Osteoblast (primary cell): Measurements from ENCODE around the gene ADRM1. TPM values are rescaled to one million over a fixed set of nuclear protein-coding genes. Genes with fewer than 3 reads are reported as not detected.

Experiments
- DNase-seq: peaks from one replicate; pipeline ENCODE4 v3.0.0; 2011; ENCODE audit warnings: low spot score, mixed read lengths; ENCODE audit not compliant: insufficient read length; ENCODE audit errors: missing footprints
- H2AFZ ChIP-seq: 2 replicates; pipeline ENCODE4 v1.6.0; 2011; ENCODE audit warnings: mild to moderate bottlenecking, low read length
- H3K27ac ChIP-seq: 2 replicates; pipeline ENCODE4 v1.5.1; 2011; ENCODE audit warnings: mild to moderate bottlenecking, low read depth, low read length, moderate library complexity
- H3K27me3 ChIP-seq: 2 replicates; pipeline ENCODE4 v1.6.0; 2012; ENCODE audit warnings: mild to moderate bottlenecking, control low read depth, inconsistent platforms, low read length, moderate library complexity; ENCODE audit not compliant: insufficient read depth
- H3K36me3 ChIP-seq: 2 replicates; pipeline ENCODE4 v1.5.1; 2011; ENCODE audit warnings: mild to moderate bottlenecking, low read length, control low read depth, moderate library complexity; ENCODE audit not compliant: insufficient read depth
- H3K4me1 ChIP-seq: 2 replicates; pipeline ENCODE4 v1.5.1; 2011; ENCODE audit warnings: mild to moderate bottlenecking, low read length, control low read depth, moderate library complexity; ENCODE audit not compliant: insufficient read depth
- H3K4me2 ChIP-seq: 2 replicates; pipeline ENCODE4 v1.6.0; 2011; ENCODE audit warnings: mild to moderate bottlenecking, low read length; ENCODE audit not compliant: insufficient read depth
- H3K4me3 ChIP-seq: fragments of 200-600 bp; sonication (generic); 3 replicates; pipeline ENCODE4 v1.5.1; 2012; ENCODE audit warnings: mild to moderate bottlenecking, low read length, inconsistent platforms; ENCODE audit not compliant: insufficient read depth
- H3K79me2 ChIP-seq: 2 replicates; pipeline ENCODE4 v1.6.0; 2012; ENCODE audit warnings: mild to moderate bottlenecking, low read length, control low read depth, inconsistent platforms; ENCODE audit not compliant: insufficient read depth
- H3K9me3 ChIP-seq: 2 replicates; pipeline ENCODE4 v1.5.1; 2011; ENCODE audit warnings: low read depth, low read length, control low read depth
- H4K20me1 ChIP-seq: 2 replicates; pipeline ENCODE4 v1.6.0; 2012; ENCODE audit warnings: mild to moderate bottlenecking, low read length, control low read depth; ENCODE audit not compliant: insufficient read depth
- total RNA-seq: library from RNA; depleted of rRNA; stranded (reverse); fragments of >200 nt; gene quantifications from 2 replicates; pipeline ENCODE4 v1.2.3, GENCODE V29; 2012
- TF ChIP-seq, protein P1 (sequence below): IDR thresholded peaks from 2 replicates; pipeline ENCODE4 v1.5.1; 2011; ENCODE audit warnings: mild to moderate bottlenecking, low read depth, low read length, moderate library complexity; ENCODE audit errors: extremely low read depth

Gene ADRM1
- total RNA-seq, 1 donor: 103 TPM

DNA sequence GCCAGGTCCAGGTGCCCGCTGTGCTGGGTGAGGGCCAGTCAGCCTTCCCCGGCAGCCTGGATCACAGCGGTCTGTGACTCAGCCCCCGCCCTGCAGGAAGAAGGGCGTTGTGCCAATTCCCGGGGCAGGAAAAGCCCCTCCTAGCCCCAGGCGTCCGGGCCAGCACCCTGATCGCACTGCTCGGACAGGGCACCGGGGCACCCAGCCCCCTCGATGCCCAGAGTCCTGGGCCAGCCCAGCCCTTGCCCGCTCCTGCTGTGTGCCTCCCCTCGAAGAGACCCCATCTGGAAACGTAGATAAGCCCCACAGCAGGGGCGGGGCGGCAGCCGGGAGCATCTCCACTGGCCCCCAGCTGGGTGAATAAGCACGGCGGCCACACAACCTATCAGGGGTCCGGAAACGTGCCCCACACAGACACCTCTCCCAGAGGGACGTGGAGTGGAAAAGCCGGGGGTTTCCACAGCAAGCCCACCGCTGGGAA lies 54.4 kb downstream of the ADRM1 start:
- DNase-seq: peak; percentile 99
- Histone ChIP-seq H3K27me3 (no peaks in the 10 kb centered on the region), H3K27ac (no peak overlapping the region), H3K4me3 (no peak overlapping the region), H3K4me1 (peaks cover 34% of the 10 kb centered on the region), H4K20me1 (no peaks in the 10 kb centered on the region), H2AFZ (no peak overlapping the region), H3K4me2 (peak overlapping the region; percentile 67), H3K9me3 (no peaks in the 10 kb centered on the region), H3K79me2 (no peaks in the 10 kb centered on the region), H3K36me3 (no peaks in the 10 kb centered on the region)
- TF ChIP-seq, protein P1, sequence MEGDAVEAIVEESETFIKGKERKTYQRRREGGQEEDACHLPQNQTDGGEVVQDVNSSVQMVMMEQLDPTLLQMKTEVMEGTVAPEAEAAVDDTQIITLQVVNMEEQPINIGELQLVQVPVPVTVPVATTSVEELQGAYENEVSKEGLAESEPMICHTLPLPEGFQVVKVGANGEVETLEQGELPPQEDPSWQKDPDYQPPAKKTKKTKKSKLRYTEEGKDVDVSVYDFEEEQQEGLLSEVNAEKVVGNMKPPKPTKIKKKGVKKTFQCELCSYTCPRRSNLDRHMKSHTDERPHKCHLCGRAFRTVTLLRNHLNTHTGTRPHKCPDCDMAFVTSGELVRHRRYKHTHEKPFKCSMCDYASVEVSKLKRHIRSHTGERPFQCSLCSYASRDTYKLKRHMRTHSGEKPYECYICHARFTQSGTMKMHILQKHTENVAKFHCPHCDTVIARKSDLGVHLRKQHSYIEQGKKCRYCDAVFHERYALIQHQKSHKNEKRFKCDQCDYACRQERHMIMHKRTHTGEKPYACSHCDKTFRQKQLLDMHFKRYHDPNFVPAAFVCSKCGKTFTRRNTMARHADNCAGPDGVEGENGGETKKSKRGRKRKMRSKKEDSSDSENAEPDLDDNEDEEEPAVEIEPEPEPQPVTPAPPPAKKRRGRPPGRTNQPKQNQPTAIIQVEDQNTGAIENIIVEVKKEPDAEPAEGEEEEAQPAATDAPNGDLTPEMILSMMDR: no peak

GRCh38 chr20:62357681-62358080 lies 54.9 kb downstream of the ADRM1 start:
- Histone ChIP-seq H3K79me2 (no peaks in the 10 kb centered on the region), H3K36me3 (no peaks in the 10 kb centered on the region), H3K4me2 (no peak overlapping the region), H3K4me1 (peaks cover 34% of the 10 kb centered on the region), H3K27me3 (no peaks in the 10 kb centered on the region), H2AFZ (no peak overlapping the region), H4K20me1 (no peaks in the 10 kb centered on the region), H3K27ac (no peak overlapping the region), H3K9me3 (no peaks in the 10 kb centered on the region), H3K4me3 (no peak overlapping the region)
- no peak for DNase-seq
- TF ChIP-seq, protein P1: no peak

Other genes with a start within 250 kb of the ADRM1 start
- gene TAF4, start 237.1 kb upstream of the ADRM1 start, total RNA-seq: 4.3 and 4.7 TPM in 2 replicates
- 41.8 and 48.5 TPM in 2 replicates for gene LSM14B, start 180.5 kb upstream of the ADRM1 start, total RNA-seq
- 208 and 215 TPM in 2 replicates for gene PSMA7, start 159.6 kb upstream of the ADRM1 start, total RNA-seq
- 12.7 TPM in 2 replicates for gene SS18L1, start 159.2 kb upstream of the ADRM1 start, total RNA-seq
- 22.1 and 25.0 TPM in 2 replicates for gene MTG2, start 120.0 kb upstream of the ADRM1 start, total RNA-seq
- not detected in 2 replicates for gene HRH3, start 82.7 kb upstream of the ADRM1 start, total RNA-seq
- gene OSBPL2, start 64.5 kb upstream of the ADRM1 start, total RNA-seq: 35.8 and 39.8 TPM in 2 replicates
- gene LAMA5, start 64.3 kb downstream of the ADRM1 start, total RNA-seq: 0.88 and 2.2 TPM in 2 replicates
- gene RPS21, start 84.1 kb downstream of the ADRM1 start, total RNA-seq: 460 and 508 TPM in 2 replicates
- gene CABLES2, start 104.3 kb downstream of the ADRM1 start, total RNA-seq: 1.8 TPM in 2 replicates
- not detected in 2 replicates for gene RBBP8NL, start 124.5 kb downstream of the ADRM1 start, total RNA-seq
- gene GATA5, start 173.0 kb downstream of the ADRM1 start, total RNA-seq: not detected in 2 replicates